Duodenal mucosa (tissue), 2 donors: ENCODE results near the gene SLC35B1.

ENCODE experiments used
- H3K27ac ChIP-seq: one replicate; pipeline ENCODE4 v1.7.0; 2013; ENCODE audit warnings: low read depth, low read length
- H3K27me3 ChIP-seq, 2 donors: one replicate each; pipeline ENCODE4 v1.7.0; 2013; ENCODE audit warnings: low read length in 2 of 2, control low read depth in 1 of 2; ENCODE audit not compliant: insufficient read depth in 2 of 2, control insufficient read depth in 1 of 2
- H3K36me3 ChIP-seq, 2 donors: one replicate each; pipeline ENCODE4 v1.7.0; 2013; ENCODE audit warnings: low read length in 2 of 2, control low read depth in 1 of 2; ENCODE audit not compliant: insufficient read depth in 2 of 2, control insufficient read depth in 1 of 2
- H3K4me1 ChIP-seq, 2 donors: one replicate each; pipeline ENCODE4 v1.7.0; 2013; ENCODE audit warnings: low read length in 2 of 2, control low read depth in 1 of 2; ENCODE audit not compliant: insufficient read depth in 2 of 2, control insufficient read depth in 1 of 2
- H3K4me3 ChIP-seq, 2 donors: one replicate each; pipeline ENCODE4 v1.7.0; 2013; ENCODE audit warnings: low read length in 2 of 2, low read depth in 1 of 2
- H3K9ac ChIP-seq, 2 donors: one replicate each; pipeline ENCODE4 v1.7.0; 2013; ENCODE audit warnings: low read length in 2 of 2, low read depth in 1 of 2
- H3K9me3 ChIP-seq, 2 donors: one replicate each; pipeline ENCODE4 v1.7.0; 2013; ENCODE audit warnings: low read length in 2 of 2, control low read depth in 1 of 2; ENCODE audit not compliant: control insufficient read depth in 1 of 2

SLC35B1 gene, protein sequence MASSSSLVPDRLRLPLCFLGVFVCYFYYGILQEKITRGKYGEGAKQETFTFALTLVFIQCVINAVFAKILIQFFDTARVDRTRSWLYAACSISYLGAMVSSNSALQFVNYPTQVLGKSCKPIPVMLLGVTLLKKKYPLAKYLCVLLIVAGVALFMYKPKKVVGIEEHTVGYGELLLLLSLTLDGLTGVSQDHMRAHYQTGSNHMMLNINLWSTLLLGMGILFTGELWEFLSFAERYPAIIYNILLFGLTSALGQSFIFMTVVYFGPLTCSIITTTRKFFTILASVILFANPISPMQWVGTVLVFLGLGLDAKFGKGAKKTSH

DNA sequence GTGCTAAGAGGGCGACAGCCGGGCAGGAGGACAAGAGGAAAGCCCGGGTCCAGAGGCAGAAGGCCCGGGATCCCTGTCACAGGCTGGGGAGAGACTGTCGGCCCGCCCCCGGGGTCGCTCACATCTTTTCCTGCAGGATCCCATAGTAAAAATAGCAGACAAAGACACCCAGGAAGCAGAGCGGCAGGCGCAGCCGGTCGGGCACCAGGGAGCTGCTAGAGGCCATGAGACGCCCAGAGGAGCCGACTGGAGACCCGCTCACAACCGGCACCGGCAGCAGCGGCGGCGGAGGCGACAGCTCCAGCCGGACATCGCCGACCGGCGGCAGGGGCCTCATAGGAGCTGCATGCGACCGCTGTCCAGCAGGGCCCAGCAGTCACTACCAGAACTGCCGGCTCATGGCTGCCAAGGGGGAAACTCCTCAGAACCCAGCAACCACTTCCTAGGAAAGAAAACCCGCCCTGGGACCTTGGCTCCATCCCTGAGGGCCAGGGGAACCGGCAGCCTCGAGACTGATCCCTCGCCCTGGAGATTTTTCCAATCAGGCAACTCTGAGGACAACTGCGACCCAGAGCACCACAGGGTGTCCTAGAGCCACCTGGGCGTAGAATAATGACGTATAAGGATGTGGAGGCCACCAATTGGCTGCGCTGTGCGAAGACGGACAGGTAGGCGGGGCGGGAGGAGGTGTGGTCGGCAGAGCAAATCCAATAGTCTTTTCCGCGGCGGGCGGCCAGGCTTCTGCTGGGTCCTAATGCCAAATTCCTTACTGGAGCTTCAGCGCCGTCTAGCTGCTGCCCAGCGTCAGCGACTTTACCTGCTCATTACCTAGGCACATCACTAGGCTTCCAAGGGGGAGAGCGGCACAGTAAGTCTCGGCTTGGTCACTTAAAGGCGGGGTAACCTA is at the start of gene SLC35B1:
SLC35B1 (minus strand) TSS at position 357 of the 907 bp plus-strand sequence; CDS start at position 226, 131 bp downstream.
- H3K36me3 ChIP-seq: peaks cover 33 to 41% of the 10 kb centered on the region in 2 donors
- no peaks in the 10 kb centered on the region for H3K27me3 ChIP-seq
- H3K4me1 ChIP-seq: peaks cover 29 to 44% of the 10 kb centered on the region in 2 donors
- H3K4me3 ChIP-seq: peak within 1 kb of the TSS; percentile 84 to 96
- H3K9me3 ChIP-seq: no peaks in the 10 kb centered on the region
- H3K27ac ChIP-seq: peak within 1 kb of the TSS; percentile 93
- peak within 1 kb of the TSS; percentile 85 to 97 for H3K9ac ChIP-seq

DNA sequence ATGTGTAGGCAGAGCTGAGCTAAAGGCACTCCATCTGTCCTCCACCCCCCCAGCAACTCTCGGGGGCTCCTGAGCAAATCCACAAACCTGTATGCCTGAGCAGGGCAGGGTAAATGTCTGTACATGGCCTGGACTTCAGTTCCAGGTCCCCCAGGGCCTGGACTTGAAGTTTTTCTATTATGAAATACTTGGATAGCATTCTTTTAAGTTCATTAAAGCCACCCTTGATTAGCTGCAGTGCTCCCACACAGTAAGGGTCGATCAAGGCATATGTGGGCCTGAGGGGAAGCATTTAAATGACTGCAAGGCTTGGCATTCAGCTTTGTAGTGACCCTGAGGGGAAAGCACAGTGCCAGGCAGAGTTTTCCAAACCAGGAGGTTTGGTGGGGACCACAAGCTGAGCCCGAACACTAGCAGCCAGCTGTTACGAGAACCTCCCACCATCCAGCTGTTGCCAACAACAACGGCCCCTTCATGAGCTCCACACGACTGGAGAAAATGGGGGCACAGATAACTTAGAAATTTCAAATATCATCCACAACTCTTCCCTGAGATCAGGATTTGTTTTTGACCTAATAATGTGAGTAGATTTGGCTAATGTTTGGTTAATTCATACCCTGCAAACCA is 49.5 kb upstream of the SLC35B1 start:
- Histone ChIP-seq H3K36me3 (no peaks in the 10 kb centered on the region), H3K27ac (no peak overlapping the region), H3K4me3 (no peak overlapping the region), H3K27me3 (no peaks in the 10 kb centered on the region), H3K9me3 (no peaks in the 10 kb centered on the region), H3K9ac (no peak overlapping the region), H3K4me1 (peaks cover under 1 to 18% of the 10 kb centered on the region in 2 donors)

DNA sequence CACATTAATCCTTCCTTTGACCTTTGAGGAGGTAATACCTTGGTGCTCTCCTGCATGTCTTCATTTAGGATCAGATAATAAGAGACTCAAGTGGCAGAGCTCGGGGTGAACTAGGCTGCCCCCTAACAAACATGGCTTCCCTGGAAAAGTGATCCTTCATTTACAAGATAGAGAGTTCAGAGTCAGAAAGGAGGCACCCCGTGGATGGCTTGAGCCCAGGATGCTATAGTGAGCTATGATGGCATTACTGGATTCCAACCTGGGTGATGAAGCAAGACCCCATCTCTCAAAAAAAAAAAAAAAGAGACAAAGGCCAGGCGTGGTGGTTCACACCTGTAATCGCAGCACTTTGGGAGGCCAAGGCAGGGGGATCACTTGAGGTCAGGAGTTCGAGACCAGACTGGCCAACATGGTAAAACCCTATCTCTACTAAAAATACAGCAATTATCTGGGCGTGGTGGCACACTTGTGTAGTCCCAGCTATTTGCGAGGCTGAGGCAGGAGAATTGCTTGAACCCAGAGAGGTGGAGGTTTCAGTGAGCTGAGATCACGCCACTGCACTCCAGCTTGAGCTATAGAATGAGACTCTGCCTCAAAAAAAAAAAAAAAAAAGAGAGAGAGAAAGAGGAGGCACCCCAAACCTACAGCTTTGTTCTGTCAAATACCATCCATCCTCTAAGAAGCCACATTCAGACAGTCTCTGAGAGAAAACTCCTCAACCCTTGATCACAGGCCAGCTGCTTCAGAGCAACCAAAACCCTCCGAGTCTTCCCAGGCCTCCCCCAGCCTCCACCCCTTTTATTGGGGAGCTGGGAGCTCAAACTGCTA is 48.8 kb upstream of the SLC35B1 start:
- Histone ChIP-seq H3K27ac (no peak overlapping the region), H3K27me3 (no peaks in the 10 kb centered on the region), H3K4me3 (no peak overlapping the region), H3K9me3 (no peaks in the 10 kb centered on the region), H3K9ac (no peak overlapping the region), H3K36me3 (no peaks in the 10 kb centered on the region), H3K4me1 (peaks cover 0 to 11% of the 10 kb centered on the region in 2 donors)

DNA sequence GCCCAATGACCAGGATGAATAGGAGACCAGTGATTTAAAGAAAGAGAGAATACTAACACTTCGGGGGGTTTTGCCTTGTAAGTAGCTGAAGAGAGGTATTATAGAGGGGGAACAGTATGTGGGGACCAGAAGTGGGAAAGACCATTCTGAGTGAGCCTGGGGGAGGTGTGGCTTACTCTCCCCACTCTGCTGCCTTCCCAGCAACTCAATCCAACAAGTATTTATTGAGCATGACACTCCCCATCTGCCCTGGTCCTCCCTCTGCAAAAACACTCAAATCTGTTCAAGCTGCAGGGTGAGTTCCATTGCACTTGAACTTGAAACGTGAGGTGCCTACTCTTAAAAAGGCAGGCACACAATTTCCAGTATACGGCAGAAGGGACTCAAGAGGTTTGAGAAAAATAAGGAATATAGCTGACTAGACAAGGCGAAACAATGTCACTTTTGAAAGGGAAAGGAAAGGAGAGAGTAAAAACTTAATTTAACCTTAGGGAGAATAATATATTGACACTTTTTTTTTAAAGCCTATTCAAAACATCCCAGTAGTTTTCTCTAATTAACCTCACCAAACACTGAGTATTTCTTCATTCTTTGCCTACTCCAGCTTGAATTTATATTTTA is 48.0 kb upstream of the SLC35B1 start:
- H3K4me1 ChIP-seq: peaks cover under 1 to 4% of the 10 kb centered on the region in 2 donors

DNA sequence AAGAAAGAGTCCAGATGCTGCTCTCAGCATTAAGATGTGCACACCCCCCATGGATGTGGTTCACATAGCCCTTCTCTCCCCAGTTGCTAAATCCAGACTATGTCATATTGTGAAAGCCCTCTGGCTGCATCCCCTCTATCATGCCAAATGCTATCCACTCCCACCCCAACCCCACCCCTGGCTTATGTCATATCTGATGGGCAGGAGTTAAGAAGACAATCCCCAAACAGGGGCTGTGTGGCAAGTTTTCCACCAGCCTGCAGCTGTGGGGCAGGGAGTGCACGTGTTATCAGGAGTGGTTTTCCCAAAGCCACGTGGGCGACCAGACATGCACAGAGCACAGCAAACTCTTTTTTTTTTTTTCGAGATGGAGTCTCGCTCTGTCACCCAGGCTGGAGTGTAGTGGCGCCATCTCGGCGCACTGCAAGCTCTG is 46.2 kb upstream of the SLC35B1 start:
- Histone ChIP-seq H3K9ac (no peak overlapping the region), H3K27ac (no peak overlapping the region), H3K4me1 (peaks cover 0 to 4% of the 10 kb centered on the region in 2 donors), H3K27me3 (no peaks in the 10 kb centered on the region), H3K9me3 (no peaks in the 10 kb centered on the region), H3K4me3 (no peak overlapping the region), H3K36me3 (no peaks in the 10 kb centered on the region)

More for the DNA sequence above, 48.0 kb upstream of the SLC35B1 start:
- no peak overlapping the region for H3K27ac ChIP-seq
- no peaks in the 10 kb centered on the region for H3K9me3 ChIP-seq
- no peaks in the 10 kb centered on the region for H3K36me3 ChIP-seq
- no peaks in the 10 kb centered on the region for H3K27me3 ChIP-seq
- no peak overlapping the region for H3K9ac ChIP-seq
- no peak overlapping the region for H3K4me3 ChIP-seq

DNA sequence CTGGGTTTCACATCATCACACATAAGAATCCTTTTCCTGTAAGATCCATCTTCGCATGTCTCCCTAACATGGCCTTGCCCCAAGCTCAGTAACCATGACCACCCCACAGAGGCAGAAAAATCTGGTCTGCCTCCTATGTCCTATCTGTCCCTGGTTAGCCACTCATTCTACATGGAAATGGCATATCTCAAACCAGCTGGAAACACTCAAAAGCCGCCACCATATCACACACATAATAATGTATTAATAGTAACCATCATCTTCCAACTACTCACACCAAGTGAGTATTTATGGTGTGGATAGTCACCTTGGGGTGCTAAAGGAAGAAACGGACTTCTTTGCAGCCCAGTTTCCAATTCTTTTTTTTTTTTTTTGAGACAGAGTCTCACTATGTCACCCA is 44.7 kb upstream of the SLC35B1 start:
- peaks cover 12 to 16% of the 10 kb centered on the region in 2 donors for H3K4me1 ChIP-seq
- no peaks in the 10 kb centered on the region for H3K27me3 ChIP-seq
- no peaks in the 10 kb centered on the region for H3K36me3 ChIP-seq
- H3K27ac ChIP-seq: no peak overlapping the region
- no peaks in the 10 kb centered on the region for H3K9me3 ChIP-seq
- H3K4me3 ChIP-seq: no peak overlapping the region
- no peak overlapping the region for H3K9ac ChIP-seq

DNA sequence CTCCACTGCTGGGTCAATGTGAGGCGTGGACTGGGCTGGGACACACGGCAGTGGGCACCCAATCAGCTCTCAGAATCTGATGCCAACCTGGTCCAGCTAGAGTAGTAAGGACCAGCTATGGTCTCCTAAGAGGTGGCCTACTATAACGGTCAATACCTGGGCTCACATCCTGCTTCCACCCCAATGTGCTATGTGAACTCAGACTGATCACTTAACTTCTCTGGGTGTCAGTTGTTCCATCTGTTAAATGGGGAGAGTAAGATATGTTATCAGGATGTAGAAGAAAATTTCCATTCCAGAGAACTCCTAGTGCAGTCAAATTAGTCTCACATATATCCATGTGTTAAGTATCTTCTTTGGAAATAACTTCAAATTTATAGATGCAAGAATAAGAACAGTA is 42.0 kb upstream of the SLC35B1 start:
- H3K36me3 ChIP-seq: no peaks in the 10 kb centered on the region
- H3K9ac ChIP-seq: no peak overlapping the region
- H3K4me3 ChIP-seq: no peak overlapping the region
- H3K4me1 ChIP-seq: peaks cover 28 to 31% of the 10 kb centered on the region in 2 donors
- H3K27me3 ChIP-seq: no peaks in the 10 kb centered on the region
- H3K27ac ChIP-seq: no peak overlapping the region
- no peaks in the 10 kb centered on the region for H3K9me3 ChIP-seq

DNA sequence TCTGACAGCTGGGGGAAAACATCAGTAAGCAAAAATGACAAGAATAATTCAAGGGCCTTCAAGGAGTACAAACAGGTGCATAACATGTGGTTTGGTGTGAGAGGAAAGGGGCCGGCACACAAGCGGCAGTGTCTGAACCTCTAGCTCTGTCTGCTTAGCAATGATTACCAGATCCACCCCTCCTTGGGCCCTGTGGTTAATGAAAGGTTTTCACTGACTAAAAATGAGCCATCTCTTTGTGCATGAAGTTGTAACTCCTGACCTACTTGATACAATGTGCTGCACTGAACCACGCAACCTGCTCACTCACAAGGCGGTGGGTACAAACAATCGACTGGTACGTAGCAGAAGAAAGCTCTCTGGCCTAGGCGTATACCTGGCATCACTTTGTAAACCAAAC is 41.0 kb upstream of the SLC35B1 start:
- H3K27ac ChIP-seq: no peak overlapping the region
- H3K4me3 ChIP-seq: no peak overlapping the region
- H3K27me3 ChIP-seq: no peaks in the 10 kb centered on the region

DNA sequence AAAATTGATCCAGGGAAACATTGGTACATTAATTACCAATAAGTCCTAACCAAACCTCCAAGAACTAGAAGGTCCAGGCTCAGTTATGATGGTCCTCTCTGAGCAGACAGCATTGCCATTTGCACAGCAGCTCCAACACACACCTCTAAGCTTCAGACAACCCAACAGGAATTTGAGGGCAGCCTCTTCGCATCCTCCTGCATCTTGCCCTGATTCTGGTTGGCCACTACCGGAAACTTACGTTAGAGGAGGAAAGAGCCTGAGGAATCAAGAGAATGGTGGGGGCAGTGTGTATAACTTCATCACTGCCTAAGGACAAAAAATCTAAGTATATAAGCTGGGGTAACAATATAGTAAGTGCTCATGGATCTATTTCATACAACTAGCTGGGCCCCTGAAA is 40.5 kb upstream of the SLC35B1 start:
- Histone ChIP-seq H3K9me3 (no peaks in the 10 kb centered on the region), H3K4me1 (peaks cover 28 to 32% of the 10 kb centered on the region in 2 donors), H3K27me3 (no peaks in the 10 kb centered on the region), H3K9ac (peak overlapping the region in 1 of 2 donors; percentile 6), H3K4me3 (no peak overlapping the region), H3K36me3 (no peaks in the 10 kb centered on the region), H3K27ac (no peak overlapping the region)

More for the DNA sequence above, 41.0 kb upstream of the SLC35B1 start:
- H3K9ac ChIP-seq: no peak overlapping the region
- H3K36me3 ChIP-seq: no peaks in the 10 kb centered on the region
- no peaks in the 10 kb centered on the region for H3K9me3 ChIP-seq
- H3K4me1 ChIP-seq: peaks cover 28 to 31% of the 10 kb centered on the region in 2 donors
